Muscle of arm (tissue), 12 donors: ENCODE data around the gene EXOC2. TPM values are rescaled to one million over a fixed set of nuclear protein-coding genes. Genes with fewer than 3 reads are reported as not detected.
"Not testable (repeated sequence)": the region's sequence is repeated elsewhere in the genome, so short reads cannot be mapped to it uniquely, and the experiment has no call there.

Experiments used
- DNase-seq: peaks from one replicate; pipeline ENCODE4 v3.0.0-alpha.2; 2013
- polyA plus RNA-seq, 12 donors: library from polyadenylated mRNA; unstranded; fragments of 120-200 nt; gene quantifications; one replicate each; pipeline ENCODE4 v1.2.1, GENCODE V29; 2013; ENCODE audit not compliant: insufficient read length in 12 of 12

Gene EXOC2
- polyA plus RNA-seq, 12 donors = 15.2 to 30.0 (median 26.5) TPM; not detected in 1

DNA sequence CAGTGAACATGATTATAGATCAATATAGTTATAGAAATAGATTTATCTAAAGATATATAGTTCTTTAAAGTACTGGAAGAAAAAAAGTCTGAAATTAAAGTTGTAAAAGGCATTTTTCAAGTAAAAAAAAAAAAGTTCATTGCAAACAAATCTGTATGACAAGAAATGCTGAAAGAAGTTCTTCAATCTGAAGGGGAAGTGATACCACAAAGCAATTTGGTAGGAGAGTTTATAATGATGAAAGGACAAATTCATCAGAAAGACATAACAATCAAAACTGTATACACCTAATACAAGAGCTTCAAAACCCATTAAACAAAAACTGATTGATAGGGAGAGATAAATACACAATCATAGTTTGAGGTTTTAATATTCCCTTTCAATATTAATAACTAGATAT, 50.1 kb downstream of the EXOC2 start:
- no peak for DNase-seq

DNA sequence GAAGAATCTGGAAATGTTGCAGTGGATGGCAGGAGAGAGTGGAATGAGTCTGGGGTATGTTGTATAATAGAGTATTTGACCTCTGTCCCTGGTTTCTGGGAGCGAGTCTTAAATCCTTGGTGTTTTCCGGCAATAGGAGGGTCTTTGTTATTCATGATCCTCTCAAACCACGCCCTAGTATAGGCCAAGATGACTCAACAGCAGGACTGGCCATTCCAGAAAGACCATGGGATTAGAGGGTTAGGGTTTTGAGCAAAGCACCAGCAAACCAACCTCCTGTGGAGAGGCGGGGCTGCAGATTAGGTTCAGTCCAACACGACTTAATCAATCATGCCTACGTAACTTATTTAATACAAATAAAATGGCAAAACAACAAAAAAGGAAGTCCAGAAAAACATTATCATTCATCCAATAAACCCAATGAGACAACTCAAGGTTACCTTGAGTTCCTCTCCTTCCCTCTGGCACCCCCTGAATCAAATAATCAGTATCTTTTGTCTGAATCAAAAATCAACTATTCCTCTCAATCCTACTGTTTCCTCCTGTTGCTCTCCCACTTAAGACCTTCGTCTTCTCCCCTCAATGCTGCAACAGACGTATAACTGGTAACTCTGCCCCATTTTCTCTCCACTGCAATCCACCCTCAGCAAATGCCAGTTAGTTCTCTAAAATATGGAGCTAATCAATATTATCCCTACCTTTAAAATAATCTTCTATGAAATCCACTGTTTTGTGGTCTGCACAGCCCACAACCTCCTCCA, 51.5 kb downstream of the EXOC2 start:
- DNase-seq = no peak

DNA sequence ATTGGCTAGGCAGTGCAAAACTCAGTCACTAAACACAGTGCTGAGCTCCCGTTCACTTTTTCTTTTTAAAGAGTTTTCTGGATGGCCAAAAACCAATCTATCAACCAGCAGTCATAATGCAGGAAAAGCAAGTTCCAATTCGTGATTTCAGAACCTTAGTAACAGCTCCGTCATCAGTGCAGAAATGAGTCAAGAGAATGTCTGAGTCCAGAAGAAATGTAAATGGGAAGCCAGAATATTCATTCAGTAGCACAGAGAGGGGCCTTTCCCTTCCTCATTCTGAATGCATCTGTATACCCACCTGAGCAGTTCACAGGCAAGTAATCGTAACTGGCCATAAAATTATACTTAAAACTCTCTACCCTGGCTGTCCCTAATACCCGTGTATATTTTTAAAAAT, 56.5 kb downstream of the EXOC2 start:
- DNase-seq = no peak

DNA sequence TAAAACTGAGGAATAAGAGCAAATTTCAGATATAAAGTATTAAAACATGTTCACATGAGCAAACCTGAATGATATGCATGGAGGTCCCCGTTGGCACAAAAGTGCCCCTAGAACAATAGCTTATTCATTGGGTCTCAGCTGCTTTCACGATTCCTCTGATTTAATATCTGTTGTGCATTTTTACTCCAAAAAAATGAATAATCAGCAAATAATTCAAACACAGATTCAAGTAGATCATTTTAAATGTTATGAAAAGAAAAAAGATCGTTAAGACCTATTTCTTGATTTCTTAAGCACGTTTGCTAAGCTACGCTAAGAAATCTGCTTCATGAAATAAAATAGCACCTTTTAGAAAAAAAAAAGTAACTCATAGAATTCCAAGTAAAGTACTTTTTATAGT, 57.7 kb downstream of the EXOC2 start:
- DNase-seq = no peak

DNA sequence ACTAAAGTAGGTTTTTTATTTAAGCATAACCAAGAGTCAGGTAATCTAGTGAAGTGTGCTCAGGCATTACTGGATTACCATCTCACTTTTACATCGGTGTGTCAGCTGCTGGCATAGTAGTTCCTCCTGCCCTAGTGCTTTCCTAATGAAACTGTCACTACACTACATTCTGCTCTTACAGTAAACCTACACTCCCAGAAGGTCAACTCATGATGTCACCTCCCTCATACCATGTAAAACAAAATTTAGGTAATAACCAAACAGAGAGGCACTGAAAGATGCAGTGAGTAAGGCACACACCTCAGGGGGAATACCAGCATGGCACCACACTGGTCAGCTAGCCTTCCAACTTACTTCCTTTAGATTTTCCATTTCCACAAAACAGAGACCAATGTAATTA, 59.3 kb downstream of the EXOC2 start:
- no peak for DNase-seq

DNA sequence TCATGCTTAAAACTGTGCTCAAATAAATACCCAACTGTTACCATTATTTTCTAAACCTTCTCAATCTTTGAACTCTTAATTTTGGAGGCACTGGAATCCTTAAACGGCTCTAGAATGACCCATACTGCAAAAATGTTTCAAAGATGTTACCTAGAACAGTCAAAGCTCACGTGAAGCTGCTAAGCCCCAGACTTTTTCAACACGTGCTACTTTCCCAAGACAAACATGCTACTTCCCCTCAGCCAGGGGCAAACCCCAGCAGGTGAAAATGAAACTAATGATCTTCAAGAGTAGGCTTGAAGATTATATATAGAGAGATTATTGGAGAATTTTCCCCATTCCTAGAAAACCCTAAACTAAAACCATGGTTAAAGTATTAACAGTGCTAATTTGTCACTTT, 64.2 kb downstream of the EXOC2 start:
- no peak for DNase-seq

DNA sequence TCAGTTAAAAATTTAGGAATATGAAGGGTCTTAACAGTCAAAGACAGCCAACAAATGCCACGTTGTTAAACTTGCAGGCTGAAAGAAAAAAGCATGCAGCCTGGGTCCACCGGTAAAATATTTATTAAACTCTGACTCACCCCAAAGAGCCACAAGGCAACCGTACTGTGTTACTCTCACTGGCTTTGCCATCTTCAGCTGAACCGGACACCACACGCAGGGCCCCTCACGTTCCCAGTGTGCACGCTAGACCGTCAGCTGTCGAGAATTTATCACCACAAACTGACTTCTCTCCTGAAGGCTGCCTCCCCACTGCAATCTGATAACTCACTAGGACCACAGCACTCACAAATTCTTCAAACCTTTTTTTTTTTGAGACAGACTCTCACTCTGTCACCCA, 66.7 kb downstream of the EXOC2 start:
- DNase-seq = peak; percentile 7

DNA sequence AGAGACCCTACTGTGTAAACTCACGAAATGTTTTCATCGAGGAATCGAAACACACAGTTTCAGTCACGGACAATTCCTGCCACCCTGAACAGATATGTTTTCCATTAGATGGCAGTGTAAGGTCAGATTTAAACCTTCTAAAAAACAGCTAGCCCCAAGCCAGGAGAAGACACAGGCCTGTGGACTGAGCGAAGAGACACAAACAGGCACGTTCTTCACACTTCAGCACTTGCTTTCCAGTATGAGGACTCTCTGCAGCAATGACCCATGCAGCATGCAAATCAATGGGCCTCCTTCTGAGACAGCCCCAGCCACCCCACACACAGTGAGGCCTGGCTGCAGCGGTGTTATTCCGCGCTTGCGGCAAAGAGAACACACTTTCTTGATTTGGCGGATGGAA, 68.0 kb downstream of the EXOC2 start:
- DNase-seq = peak; percentile 7

DNA sequence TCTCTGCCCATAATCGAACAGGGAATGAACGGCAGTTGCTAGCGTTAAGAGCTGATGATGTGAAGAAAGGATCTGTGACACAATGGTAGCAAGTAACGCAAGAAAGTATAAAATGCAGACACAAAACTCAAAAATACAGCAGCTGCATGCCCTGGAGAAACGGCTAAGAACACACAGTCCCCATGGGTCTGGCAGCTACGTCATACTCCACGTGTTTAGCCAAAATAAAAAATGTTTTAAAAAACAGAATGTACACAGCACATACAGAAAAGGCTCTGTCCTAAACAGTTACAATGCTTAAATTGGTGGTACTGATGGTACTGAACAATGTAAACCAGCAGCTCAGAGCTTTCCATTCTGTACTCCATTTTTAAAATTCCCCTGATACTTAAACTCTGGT, 70.5 kb downstream of the EXOC2 start:
- DNase-seq = no peak

DNA sequence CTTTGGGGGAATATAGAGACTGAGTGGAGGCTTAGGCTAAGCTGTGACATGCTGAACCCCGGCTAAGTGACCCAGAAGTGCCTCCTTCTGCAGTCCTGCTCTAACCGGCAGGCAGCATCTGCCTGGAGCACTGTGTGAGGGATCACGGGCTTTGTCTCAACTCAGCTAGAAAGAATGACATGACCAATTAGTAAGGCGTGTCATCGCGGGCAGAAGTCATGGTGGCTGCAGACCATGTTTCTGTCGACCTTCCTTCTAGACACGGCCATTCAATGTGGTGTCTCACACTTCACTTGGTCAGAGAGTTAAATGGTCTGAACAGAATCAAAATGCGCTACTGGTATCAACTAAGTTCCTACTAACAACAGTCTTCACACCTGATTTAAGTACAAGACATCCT, 71.0 kb downstream of the EXOC2 start:
- no peak for DNase-seq

DNA sequence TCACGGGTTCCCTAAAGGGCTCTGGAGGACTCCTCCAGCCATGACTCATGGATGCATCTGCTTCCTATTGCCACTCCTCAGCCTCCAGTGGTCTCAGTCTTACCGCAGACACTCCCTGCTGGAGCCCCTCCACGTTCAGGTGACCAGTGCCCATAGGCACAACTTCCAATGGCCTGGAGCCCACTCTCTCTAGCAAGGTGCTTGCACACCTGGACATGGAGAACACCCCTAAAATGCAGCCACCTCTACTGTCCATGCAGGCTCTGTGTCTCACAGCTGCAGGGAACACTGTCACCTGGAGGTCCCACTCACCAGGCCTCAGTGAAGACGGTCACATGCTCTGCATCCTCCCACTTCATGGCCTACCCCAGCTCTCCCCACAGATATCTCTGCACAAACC, 72.0 kb downstream of the EXOC2 start:
- no peak for DNase-seq

DNA sequence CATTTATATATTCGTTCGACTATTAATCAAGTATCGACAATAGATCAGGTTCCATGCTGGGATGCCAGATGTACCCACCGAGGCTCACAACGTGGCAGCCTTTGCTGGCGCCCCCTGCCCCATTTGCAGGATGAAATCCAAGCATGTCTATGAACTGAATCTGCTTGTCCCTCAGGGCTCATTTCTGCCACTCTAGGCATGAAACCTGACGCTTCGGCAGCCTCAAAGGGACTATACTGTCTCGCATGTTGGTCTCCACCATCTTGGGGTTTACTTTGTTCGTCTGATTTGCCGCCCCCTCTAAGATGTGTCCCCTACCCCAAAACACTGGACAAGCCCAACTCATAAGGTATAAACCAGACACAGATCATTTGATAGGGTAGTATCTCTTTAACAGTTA, 72.8 kb downstream of the EXOC2 start:
- DNase-seq = no peak

DNA sequence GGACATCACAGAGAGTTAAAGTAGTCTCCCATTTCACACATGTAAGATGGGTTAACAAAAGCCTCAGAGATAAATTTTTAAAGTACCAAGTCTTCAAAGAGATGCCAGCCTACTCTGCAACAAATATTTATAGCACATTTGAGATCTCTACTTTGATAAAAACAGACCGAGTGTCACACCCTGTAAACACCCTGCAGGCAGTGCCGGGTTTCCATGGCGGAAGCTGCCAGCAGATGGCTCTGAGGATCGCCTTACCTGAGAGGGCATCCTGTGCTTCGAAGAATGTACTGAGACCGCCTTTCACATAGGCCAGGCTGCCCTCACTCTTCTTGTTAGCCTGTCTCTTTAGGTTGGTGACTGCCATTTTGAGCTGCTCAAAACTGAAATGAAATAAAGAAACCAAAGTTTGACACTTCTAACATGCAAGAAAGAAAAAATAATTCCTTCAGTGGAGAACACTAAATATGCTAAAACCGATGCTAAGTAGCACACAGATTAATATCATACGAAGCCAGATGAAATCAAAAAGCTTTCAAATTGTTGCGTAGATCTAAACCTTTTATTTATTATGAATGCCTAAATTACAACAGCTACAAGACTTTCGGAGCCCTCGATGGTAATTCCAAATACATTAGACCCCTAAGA, 75.4 kb downstream of the EXOC2 start:
- no peak for DNase-seq

DNA sequence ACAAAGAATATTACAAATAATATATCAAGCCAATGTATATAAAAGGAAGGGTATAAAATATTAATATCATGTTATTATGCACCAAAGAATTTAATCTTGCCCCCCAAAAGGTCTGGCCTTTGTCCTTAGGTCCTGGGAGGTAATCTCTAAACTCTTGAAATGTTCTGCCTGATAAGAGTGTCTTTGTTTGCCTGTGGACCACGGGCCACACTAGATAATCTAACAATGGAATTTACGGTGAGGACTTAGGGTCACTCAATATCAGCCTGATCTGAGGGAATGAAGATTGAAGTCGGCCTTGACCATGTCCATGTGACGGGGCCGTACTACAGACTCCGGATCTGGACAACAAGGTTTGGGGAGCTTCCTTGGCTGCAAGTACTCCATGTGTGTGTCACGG, 79.0 kb downstream of the EXOC2 start:
- no peak for DNase-seq

DNA sequence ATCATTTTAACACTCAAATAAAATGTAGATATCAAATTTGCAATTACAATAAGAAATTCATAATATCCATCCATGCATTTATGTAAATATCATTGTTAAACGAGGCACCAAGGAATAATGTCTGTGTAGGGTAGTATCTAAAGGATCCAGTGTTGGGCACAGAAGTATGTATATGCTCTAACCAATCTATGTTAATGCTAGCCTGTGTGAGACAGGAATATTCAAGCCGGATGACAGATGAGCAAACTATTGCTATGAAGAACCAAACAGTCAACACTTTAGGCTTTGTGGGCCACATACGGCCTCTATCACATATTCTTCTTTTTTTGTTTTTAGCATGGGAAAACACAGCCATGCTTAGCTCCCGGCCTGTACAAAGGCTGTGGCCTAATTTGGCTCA, 81.0 kb downstream of the EXOC2 start:
- DNase-seq = no peak

DNA sequence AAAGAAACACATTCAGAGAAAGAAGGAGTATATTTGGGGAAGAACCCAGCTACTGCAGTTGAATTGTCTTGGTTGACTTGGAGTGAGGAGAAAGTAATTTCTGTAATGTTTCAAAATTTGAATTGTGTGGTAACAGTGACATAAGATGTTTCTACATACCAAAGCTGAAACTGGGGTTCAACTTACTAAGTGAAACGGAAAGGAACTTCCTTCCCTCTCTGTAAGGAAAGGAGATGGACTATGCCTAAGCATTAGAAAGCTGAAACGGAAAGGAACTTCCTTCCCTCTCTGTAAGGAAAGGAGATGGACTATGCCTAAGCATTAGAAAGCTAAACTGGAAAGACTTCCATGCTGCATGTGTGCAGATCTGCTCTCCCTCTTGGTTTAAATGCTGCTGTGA, 82.1 kb downstream of the EXOC2 start:
- no peak for DNase-seq

DNA sequence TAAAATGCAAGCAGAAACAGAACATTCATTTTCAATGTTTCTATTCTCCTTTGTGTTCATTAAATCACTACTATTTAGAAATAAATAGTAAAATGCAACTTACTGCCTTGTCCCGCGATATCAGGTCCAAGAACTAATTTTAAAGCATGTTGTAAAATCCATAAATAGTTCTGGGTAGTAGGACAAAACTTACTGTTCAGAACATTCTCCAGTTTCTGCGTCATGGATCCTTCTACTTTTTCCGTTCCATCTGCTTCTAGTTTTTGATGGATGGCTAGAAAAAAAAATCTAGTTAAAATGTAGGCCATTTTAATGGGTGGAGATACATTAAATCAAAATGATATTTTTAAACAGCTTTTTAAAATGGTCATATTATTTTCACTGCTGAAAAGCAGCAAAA, 83.0 kb downstream of the EXOC2 start:
- DNase-seq = no peak

DNA sequence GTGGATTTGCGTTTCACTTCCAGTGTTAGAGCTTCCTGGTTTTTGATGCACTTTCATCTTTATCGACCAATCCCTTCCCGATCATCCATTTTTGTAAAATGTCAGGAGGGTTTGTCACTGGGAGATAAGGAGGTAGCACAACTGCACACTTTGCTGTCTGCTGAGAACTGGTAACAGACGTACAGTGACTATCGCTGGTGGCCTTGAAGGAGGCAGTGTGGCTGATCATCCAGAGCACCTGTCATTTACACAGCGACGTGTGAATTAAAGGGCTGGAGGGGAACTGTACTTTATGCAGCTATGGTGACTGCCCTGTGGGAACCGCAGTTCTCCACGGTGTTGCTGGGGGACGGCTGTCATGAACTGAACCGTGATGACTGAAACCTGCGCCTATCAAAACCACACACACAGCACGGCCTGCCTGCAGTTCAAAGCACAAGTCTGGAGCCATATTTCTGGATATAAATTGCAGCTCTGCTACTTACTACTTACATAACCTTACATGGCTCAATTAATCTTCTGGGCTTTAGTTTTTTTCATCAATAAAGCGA, 86.0 kb downstream of the EXOC2 start:
- DNase-seq = no peak

DNA sequence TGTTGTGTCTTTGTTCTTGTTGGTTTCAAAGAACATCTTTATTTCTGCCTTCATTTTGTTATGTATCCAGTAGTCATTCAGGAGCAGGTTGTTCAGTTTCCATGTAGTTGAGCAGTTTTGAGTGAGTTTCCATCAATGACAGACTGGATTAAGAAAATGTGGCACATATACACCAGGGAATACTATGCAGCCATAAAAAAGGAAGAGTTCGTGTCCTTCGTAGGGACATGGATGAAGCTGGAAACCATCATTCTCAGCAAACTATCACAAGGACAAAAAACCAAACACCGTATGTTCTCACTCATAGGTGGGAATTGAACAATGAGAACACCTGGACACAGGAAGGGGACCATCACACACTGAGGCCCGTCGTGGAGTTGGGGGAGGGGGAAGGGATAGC, 87.0 kb downstream of the EXOC2 start:
- DNase-seq = not testable (repeated sequence)

DNA sequence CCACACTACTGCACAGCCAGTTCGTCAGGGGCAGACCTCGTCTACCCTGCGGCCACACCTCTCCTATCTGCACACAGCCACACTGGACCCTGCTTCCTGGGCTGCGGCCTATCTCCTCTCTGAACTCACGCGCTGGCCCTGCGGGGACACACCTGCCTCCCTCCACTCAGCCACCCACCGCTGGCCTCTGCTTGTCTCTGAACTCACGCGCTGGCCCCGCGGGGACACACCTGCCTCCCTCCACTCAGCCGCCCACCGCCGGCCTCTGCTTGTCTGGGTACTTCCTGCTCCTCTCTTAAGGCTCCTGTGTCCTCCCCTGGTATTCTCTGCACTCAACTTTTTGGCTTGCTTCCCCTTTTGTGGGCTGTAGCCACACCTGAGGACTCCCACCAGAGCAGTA, 88.4 kb downstream of the EXOC2 start:
- DNase-seq = no peak

DNA sequence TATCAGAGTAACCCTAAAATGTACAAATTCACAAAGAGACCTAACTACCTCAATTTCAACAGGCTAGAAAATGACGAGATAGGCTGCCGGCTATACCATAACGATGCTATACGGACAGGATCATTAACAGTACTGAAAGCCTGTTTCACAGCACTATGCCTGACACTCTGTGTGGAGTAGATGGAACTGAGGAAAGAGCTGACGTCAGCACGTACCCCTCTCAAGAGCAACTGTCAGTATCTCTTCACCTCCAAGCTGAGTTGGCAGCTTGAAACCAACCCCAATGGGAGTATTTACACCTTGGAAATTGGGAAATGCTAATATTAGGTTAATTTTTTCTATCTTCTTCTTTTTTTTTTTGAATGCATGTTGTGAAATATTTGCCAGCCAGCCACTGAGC, 89.7 kb downstream of the EXOC2 start:
- DNase-seq = no peak

DNA sequence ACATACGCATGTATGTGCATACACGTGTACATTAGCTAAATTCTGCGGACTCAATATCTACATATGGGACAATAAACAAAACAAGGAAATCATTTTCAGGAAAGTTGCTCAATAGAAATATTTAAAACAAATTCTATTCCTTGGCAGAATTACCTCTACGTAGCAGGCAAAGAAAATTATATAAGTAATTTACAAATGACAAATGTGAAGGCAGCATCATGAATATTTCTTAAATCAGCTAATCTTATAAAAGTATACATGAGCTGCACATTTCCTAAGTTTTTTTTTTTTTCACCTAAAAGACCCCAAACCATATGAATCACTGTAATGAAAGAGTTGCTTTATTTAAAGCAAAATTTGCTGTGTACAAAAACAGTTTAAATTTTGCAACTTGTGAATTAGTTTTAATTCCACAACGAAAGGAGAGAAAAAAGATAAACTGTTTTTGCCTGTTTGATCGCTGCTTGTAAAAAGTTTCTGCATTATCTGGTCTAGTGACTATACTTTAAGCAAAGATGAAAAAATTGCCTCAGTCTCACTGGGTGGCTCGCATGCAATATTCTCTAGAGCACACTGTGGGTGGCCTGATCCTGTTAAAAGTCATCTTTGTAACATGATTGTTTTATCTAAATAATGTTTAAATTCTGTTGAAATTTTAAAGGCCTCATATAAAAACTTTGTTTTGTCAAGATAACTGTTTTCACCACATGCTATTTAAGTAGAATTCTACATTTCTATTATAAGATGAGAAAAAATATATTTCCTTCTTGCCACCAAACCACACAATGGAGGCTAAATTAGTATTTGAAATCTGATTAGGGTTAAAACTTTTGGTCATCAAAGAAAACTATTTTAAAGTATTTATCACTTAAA, 93.1 kb downstream of the EXOC2 start:
- DNase-seq = no peak

DNA sequence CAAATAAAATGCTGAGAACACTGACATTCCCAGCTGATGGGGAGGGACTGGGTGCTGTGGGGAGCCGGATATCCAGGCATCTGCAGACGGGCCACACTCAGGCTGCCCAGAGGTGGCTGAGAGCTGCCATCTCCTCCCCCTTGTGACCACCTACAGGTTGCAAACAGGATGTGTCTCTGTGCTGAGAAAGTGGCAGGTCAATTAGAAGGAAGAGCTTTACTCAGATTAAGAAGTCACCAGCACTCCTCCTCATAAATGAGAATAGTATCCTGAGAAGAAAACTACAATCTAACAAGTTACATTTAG, 99.1 kb downstream of the EXOC2 start:
- no peak for DNase-seq
